Smooth muscle cell (in vitro differentiated cells): Measurements from ENCODE around the gene RAD51B. TPM values are rescaled to one million over a fixed set of nuclear protein-coding genes. Genes with fewer than 3 reads are reported as not detected.

Experiments
- DNase-seq: peaks from one replicate; lab custom pipeline; 2025; ENCODE audit not compliant: unreplicated experiment; lab: John Stamatoyannopoulos, UW
- H2AFZ ChIP-seq: fragments of 200-600 bp; sonication (generic); 2 replicates; pipeline ENCODE4 v1.6.0; 2016; ENCODE audit warnings: antibody characterized with exemption, low read depth, mild to moderate bottlenecking
- H3F3A ChIP-seq: fragments of 200-600 bp; sonication (generic); 2 replicates; pipeline ENCODE4 v1.6.0; 2017; ENCODE audit warnings: antibody characterized with exemption, low read depth
- H3K27ac ChIP-seq: fragments of 200-600 bp; sonication (generic); 2 replicates; pipeline ENCODE4 v1.5.1; 2016; ENCODE audit warnings: low read depth, mild to moderate bottlenecking
- H3K27me3 ChIP-seq: fragments of 200-600 bp; sonication (generic); 2 replicates; pipeline ENCODE4 v1.6.1; 2016; ENCODE audit warnings: low read depth, mild to moderate bottlenecking
- H3K36me3 ChIP-seq: fragments of 200-600 bp; sonication (generic); 2 replicates; pipeline ENCODE4 v1.5.1; 2016; ENCODE audit warnings: low read depth
- H3K4me1 ChIP-seq: fragments of 200-600 bp; sonication (generic); 2 replicates; pipeline ENCODE4 v1.5.1; 2016; ENCODE audit warnings: low read depth
- H3K4me2 ChIP-seq: fragments of 200-600 bp; sonication (generic); 2 replicates; pipeline ENCODE4 v1.6.0; 2016; ENCODE audit warnings: mild to moderate bottlenecking
- H3K4me3 ChIP-seq: fragments of 200-600 bp; sonication (generic); 2 replicates; pipeline ENCODE4 v1.5.1; 2016; ENCODE audit warnings: mild to moderate bottlenecking
- H3K79me2 ChIP-seq: fragments of 200-600 bp; sonication (generic); 2 replicates; pipeline ENCODE4 v1.6.0; 2016; ENCODE audit warnings: low read depth, mild to moderate bottlenecking
- H3K9ac ChIP-seq: fragments of 200-600 bp; sonication (generic); 2 replicates; pipeline ENCODE4 v1.6.0; 2016; ENCODE audit warnings: low read depth
- H3K9me3 ChIP-seq: fragments of 200-600 bp; sonication (generic); replicated peaks from 2 replicates; pipeline ENCODE4 v1.5.1; 2016; ENCODE audit warnings: low read depth
- H4K20me1 ChIP-seq: fragments of 200-600 bp; sonication (generic); 2 replicates; pipeline ENCODE4 v1.6.0; 2016; ENCODE audit warnings: low read depth
- CTCF ChIP-seq: fragments of 200-600 bp; sonication (generic); IDR thresholded peaks from 2 replicates; pipeline ENCODE4 v1.5.1; 2017; ENCODE audit warnings: borderline replicate concordance, mild to moderate bottlenecking, antibody characterized with exemption; ENCODE audit not compliant: insufficient read depth, poor library complexity, severe bottlenecking
- WGBS: methylation state at CpG from one replicate; pipeline ENCODE4 v1.1.7; 2016; ENCODE audit warnings: low lambda C conversion rate; 5-methylcytosine and 5-hydroxymethylcytosine counted together
- polyA plus RNA-seq: library from polyadenylated mRNA; unstranded; fragments of >200 nt; fragmentation: Nextera tagmentation; extraction: Ambion mirVana; gene quantifications from 2 replicates; pipeline ENCODE4 v1.2.1, GENCODE V29; 2016
- total RNA-seq: library from RNA; depleted of rRNA; stranded (reverse); fragments of >200 nt; gene quantifications from 2 replicates; pipeline ENCODE4 v1.2.3, GENCODE V29; 2014

The RAD51B gene
- total and polyA plus RNA-seq, 2 experiments from 2014 or later, result 4.6 to 5.3 TPM

- TF ChIP-seq CTCF, result no peak
- WGBS, result 38% methylated on average over 8 of the region's 8 CpGs
- H2AFZ ChIP-seq, result no peak overlapping the region
Measured at GRCh38 chr14:68085742-68086141, 266.2 kb downstream of the RAD51B start.

GRCh38 chr14:68088451-68088854, 268.9 kb downstream of the RAD51B start:
- 60% methylated on average over 5 of the region's 5 CpGs for WGBS
- H3K4me1 ChIP-seq, result peaks cover 18% of the 10 kb centered on the region
- no peaks in the 10 kb centered on the region for H3K9me3 ChIP-seq
- peak overlapping the region; percentile 53 for H3K27ac ChIP-seq
- peak overlapping the region; percentile 28 for H3K4me2 ChIP-seq
- no peak overlapping the region for H3K4me3 ChIP-seq
- no peaks in the 10 kb centered on the region for H3F3A ChIP-seq
- H3K36me3 ChIP-seq, result no peaks in the 10 kb centered on the region
- no peaks in the 10 kb centered on the region for H4K20me1 ChIP-seq
- H3K79me2 ChIP-seq, result no peaks in the 10 kb centered on the region
- H2AFZ ChIP-seq, result no peak overlapping the region
- no peak for TF ChIP-seq CTCF
- H3K9ac ChIP-seq, result no peak overlapping the region
- DNase-seq, result no peak
- no peaks in the 10 kb centered on the region for H3K27me3 ChIP-seq

More at GRCh38 chr14:68085742-68086141, 266.2 kb downstream of the RAD51B start:
- Histone ChIP-seq H3F3A (no peaks in the 10 kb centered on the region), H3K4me1 (peaks cover 18% of the 10 kb centered on the region), H3K9ac (no peak overlapping the region), H3K9me3 (no peaks in the 10 kb centered on the region), H3K4me2 (peak overlapping the region; percentile 4), H4K20me1 (no peaks in the 10 kb centered on the region), H3K27ac (peak overlapping the region; percentile 56), H3K79me2 (no peaks in the 10 kb centered on the region), H3K4me3 (no peak overlapping the region), H3K27me3 (no peaks in the 10 kb centered on the region), H3K36me3 (no peaks in the 10 kb centered on the region)
- no peak for DNase-seq

- no peak for DNase-seq
- TF ChIP-seq CTCF, result no peak
- WGBS, result 54% methylated on average over 5 of the region's 5 CpGs
- H4K20me1 ChIP-seq, result no peaks in the 10 kb centered on the region
- no peak overlapping the region for H3K4me3 ChIP-seq
- peak overlapping the region; percentile 25 for H3K9ac ChIP-seq
- H3K4me2 ChIP-seq, result peak overlapping the region; percentile 28
- H3F3A ChIP-seq, result no peaks in the 10 kb centered on the region
- H3K27me3 ChIP-seq, result no peaks in the 10 kb centered on the region
- H3K4me1 ChIP-seq, result peaks cover 18% of the 10 kb centered on the region
- no peaks in the 10 kb centered on the region for H3K9me3 ChIP-seq
- H3K36me3 ChIP-seq, result no peaks in the 10 kb centered on the region
- no peaks in the 10 kb centered on the region for H3K79me2 ChIP-seq
- peak overlapping the region; percentile 37 for H2AFZ ChIP-seq
- peak overlapping the region; percentile 53 for H3K27ac ChIP-seq
Measured at GRCh38 chr14:68089146-68089731, 269.7 kb downstream of the RAD51B start.

GRCh38 chr14:68094158-68094557, 274.6 kb downstream of the RAD51B start:
- peaks cover 7% of the 10 kb centered on the region for H3K4me1 ChIP-seq
- WGBS, result 62% methylated on average over 2 of the region's 2 CpGs
- no peak for DNase-seq

More at GRCh38 chr14:68094158-68094557, 274.6 kb downstream of the RAD51B start:
- H3K4me2 ChIP-seq, result no peak overlapping the region
- no peak for TF ChIP-seq CTCF
- H4K20me1 ChIP-seq, result no peaks in the 10 kb centered on the region
- no peaks in the 10 kb centered on the region for H3K9me3 ChIP-seq
- no peak overlapping the region for H3K4me3 ChIP-seq
- no peaks in the 10 kb centered on the region for H3K36me3 ChIP-seq
- no peaks in the 10 kb centered on the region for H3F3A ChIP-seq
- no peaks in the 10 kb centered on the region for H3K27me3 ChIP-seq
- H2AFZ ChIP-seq, result no peak overlapping the region
- H3K79me2 ChIP-seq, result no peaks in the 10 kb centered on the region
- H3K27ac ChIP-seq, result no peak overlapping the region
- H3K9ac ChIP-seq, result no peak overlapping the region
